ENCODE measurements around the gene PACSIN3.

PACSIN3 gene

GRCh38 chr11:47186076-47186699 is at the start of gene PACSIN3:
TSS of gene PACSIN3 (minus strand) at chr11:47186434. CDS start at chr11:47182727, 3,707 bp downstream.
- TF ChIP-seq SP1 (IDR thresholded peaks at IDR 0.05) (no peak), NFRKB (IDR thresholded peaks at IDR 0.05) (no peak), FOXA1 (IDR thresholded peaks at IDR 0.05) (no peak), ARNT (IDR thresholded peaks at IDR 0.05) (no peak), HDGF (IDR thresholded peaks at IDR 0.05; ENCODE audit: borderline replicate concordance) (no peak), PKNOX1 (IDR thresholded peaks at IDR 0.05) (no peak), BHLHE40 (IDR thresholded peaks at IDR 0.05; ENCODE audit: borderline replicate concordance) (no peak), ZNF384 (IDR thresholded peaks at IDR 0.05) (no peak), TARDBP (IDR thresholded peaks at IDR 0.05) (no peak)
- ChIA-PET CTCF (interaction anchor here (2.1 kb wide), 1 partner anchor 169 kb away, joined by 12 read pairs; no protein-coding TSS in a partner anchor), POLR2A (interaction anchor here (0.7 to 5.1 kb wide), 6 partner anchors 8 to 63 kb away, joined by 3 to 49 read pairs (median 6); partner anchors contain the start of genes ACP2 and DDB2)
- DNase-seq (ENCODE audit: extremely low spot score), result peak; percentile 72

GRCh38 chr11:47235163-47235562 is 48.9 kb upstream of the PACSIN3 start:
- CTCF ChIA-PET, result interaction anchor here (0.6 to 1.1 kb wide), 4 partner anchors 15 to 342 kb away, joined by 3 to 5 read pairs (median 4); no protein-coding TSS in a partner anchor
- DNase-seq (ENCODE audit: extremely low spot score), result no peak
- no peak for TF ChIP-seq LEF1 (IDR thresholded peaks at IDR 0.05; ENCODE audit: borderline replicate concordance)
- no peak for TF ChIP-seq ZNF384 (IDR thresholded peaks at IDR 0.05)
- no peak for TF ChIP-seq PKNOX1 (IDR thresholded peaks at IDR 0.05)
- TF ChIP-seq FOXM1 (IDR thresholded peaks at IDR 0.05; ENCODE audit: borderline replicate concordance), result no peak
- POLR2A ChIA-PET, result interaction anchor here (1.2 to 5.9 kb wide), 4 partner anchors 8 to 20 kb away, joined by 3 to 41 read pairs (median 12); partner anchors contain the start of genes ACP2 and DDB2

- CTCF ChIA-PET, result interaction anchor here (0.9 to 1.1 kb wide), 3 partner anchors 14 to 120 kb away, joined by 3 to 4 read pairs (median 3); no protein-coding TSS in a partner anchor
- POLR2A ChIA-PET, result interaction anchor here (1.2 to 5.9 kb wide), 4 partner anchors 8 to 19 kb away, joined by 3 to 41 read pairs (median 12); partner anchors contain the start of genes ACP2 and DDB2
- TF ChIP-seq SP1 (IDR thresholded peaks at IDR 0.05) (no peak), FOXM1 (IDR thresholded peaks at IDR 0.05; ENCODE audit: borderline replicate concordance) (no peak), FOXA1 (IDR thresholded peaks at IDR 0.05) (no peak), PKNOX1 (IDR thresholded peaks at IDR 0.05) (no peak), TARDBP (IDR thresholded peaks at IDR 0.05) (no peak), NFRKB (IDR thresholded peaks at IDR 0.05) (no peak), CTBP1 (IDR thresholded peaks at IDR 0.05; ENCODE audit: borderline replicate concordance) (no peak), BHLHE40 (IDR thresholded peaks at IDR 0.05; ENCODE audit: borderline replicate concordance) (no peak), ZNF384 (IDR thresholded peaks at IDR 0.05) (no peak), ARNT (IDR thresholded peaks at IDR 0.05) (no peak), FOXK2 (IDR thresholded peaks at IDR 0.05) (no peak), HDGF (IDR thresholded peaks at IDR 0.05; ENCODE audit: borderline replicate concordance) (no peak), L3MBTL2 (conservative IDR thresholded peaks at IDR 0.05) (no peak), ELF4 (IDR thresholded peaks at IDR 0.05) (no peak), SUZ12 (IDR thresholded peaks at IDR 0.05) (no peak), LEF1 (IDR thresholded peaks at IDR 0.05; ENCODE audit: borderline replicate concordance) (no peak)
- no peak for DNase-seq (ENCODE audit: extremely low spot score)
Observed at GRCh38 chr11:47234669-47235100, 48.5 kb upstream of the PACSIN3 start.

GRCh38 chr11:47233989-47234668 is 47.9 kb upstream of the PACSIN3 start:
- no peak for DNase-seq (ENCODE audit: extremely low spot score)

More at GRCh38 chr11:47233989-47234668, 47.9 kb upstream of the PACSIN3 start:
- CTCF ChIA-PET, result interaction anchor here (0.9 to 1.1 kb wide), 4 partner anchors 11 to 121 kb away, joined by 3 to 4 read pairs (median 3); no protein-coding TSS in a partner anchor
- POLR2A ChIA-PET, result interaction anchor here (0.6 to 5.9 kb wide), 7 partner anchors 9 to 121 kb away, joined by 3 to 41 read pairs (median 3); partner anchors contain the start of genes ACP2 and DDB2
- TF ChIP-seq PKNOX1 (IDR thresholded peaks at IDR 0.05), result no peak
- no peak for TF ChIP-seq FOXM1 (IDR thresholded peaks at IDR 0.05; ENCODE audit: borderline replicate concordance)
- no peak for TF ChIP-seq L3MBTL2 (conservative IDR thresholded peaks at IDR 0.05)
- no peak for TF ChIP-seq TARDBP (IDR thresholded peaks at IDR 0.05)
- no peak for TF ChIP-seq CTBP1 (IDR thresholded peaks at IDR 0.05; ENCODE audit: borderline replicate concordance)
- no peak for TF ChIP-seq LEF1 (IDR thresholded peaks at IDR 0.05; ENCODE audit: borderline replicate concordance)
- no peak for TF ChIP-seq SP1 (IDR thresholded peaks at IDR 0.05)
- no peak for TF ChIP-seq NFRKB (IDR thresholded peaks at IDR 0.05)
- TF ChIP-seq FOXK2 (IDR thresholded peaks at IDR 0.05), result no peak
- no peak for TF ChIP-seq FOXA1 (IDR thresholded peaks at IDR 0.05)
- no peak for TF ChIP-seq ELF4 (IDR thresholded peaks at IDR 0.05)
- TF ChIP-seq ZNF384 (IDR thresholded peaks at IDR 0.05), result no peak
- no peak for TF ChIP-seq SUZ12 (IDR thresholded peaks at IDR 0.05)
